Inflammatory macrophage treated with lipopolysaccharide for 1 hour (primary cell): ENCODE data around the gene ACOT7.
A peak's percentile ranks its signal among the peaks of the same experiment; 100 is the strongest.

ENCODE experiments used
- DNase-seq, 2 donors: peaks; one replicate each; pipeline ENCODE4 v3.0.0-alpha.2; 2020 to 2022

Gene ACOT7

GRCh38 chr1:6338695-6339094 is 54.9 kb downstream of the ACOT7 start:
- DNase-seq = no peak

- DNase-seq = no peak
Measured at GRCh38 chr1:6336776-6337622, 56.6 kb downstream of the ACOT7 start.

GRCh38 chr1:6334261-6334993 is 59.1 kb downstream of the ACOT7 start:
- DNase-seq = no peak

- DNase-seq = no peak
Measured at GRCh38 chr1:6332821-6333220, 60.7 kb downstream of the ACOT7 start.

- no peak for DNase-seq
Measured at GRCh38 chr1:6331543-6332273, 61.9 kb downstream of the ACOT7 start.

GRCh38 chr1:6330410-6330911 is 63.1 kb downstream of the ACOT7 start:
- no peak for DNase-seq

- no peak for DNase-seq
Measured at GRCh38 chr1:6329851-6330250, 63.7 kb downstream of the ACOT7 start.

- DNase-seq = no peak
Measured at GRCh38 chr1:6329396-6329795, 64.2 kb downstream of the ACOT7 start.

- no peak for DNase-seq
Measured at GRCh38 chr1:6328696-6329095, 64.9 kb downstream of the ACOT7 start.

- peak; percentile 48 to 81 for DNase-seq
Measured at GRCh38 chr1:6328091-6328490, 65.5 kb downstream of the ACOT7 start.

- DNase-seq = no peak
Measured at GRCh38 chr1:6325482-6325881, 68.1 kb downstream of the ACOT7 start.

- DNase-seq = peak; percentile 36 to 63
Measured at GRCh38 chr1:6322161-6322560, 71.4 kb downstream of the ACOT7 start.

- peak; percentile 50 to 73 for DNase-seq
Measured at GRCh38 chr1:6321205-6321604, 72.4 kb downstream of the ACOT7 start.

- no peak for DNase-seq
Measured at GRCh38 chr1:6317098-6317760, 76.3 kb downstream of the ACOT7 start.

- DNase-seq = no peak
Measured at GRCh38 chr1:6316240-6317097, 77.1 kb downstream of the ACOT7 start.

GRCh38 chr1:6314503-6314902 is 79.1 kb downstream of the ACOT7 start:
- no peak for DNase-seq

GRCh38 chr1:6313393-6314200 is 80.0 kb downstream of the ACOT7 start:
- no peak for DNase-seq

- DNase-seq = no peak
Measured at GRCh38 chr1:6310116-6310848, 83.3 kb downstream of the ACOT7 start.

- DNase-seq = no peak
Measured at GRCh38 chr1:6309564-6309963, 84.0 kb downstream of the ACOT7 start.

GRCh38 chr1:6308449-6308848 is 85.1 kb downstream of the ACOT7 start:
- DNase-seq = no peak
